Endothelial cell of umbilical vein (primary cell): ENCODE data around the gene NCS1.

ENCODE experiments used
- CTCF ChIP-seq, 2 donors: IDR thresholded peaks; 1 replicate in 1 of 2; 2 replicates in 1 of 2; pipeline ENCODE4 v1.5.1; 2011; ENCODE audit warnings: low read length in 2 of 2, mild to moderate bottlenecking in 2 of 2, moderate library complexity in 2 of 2, control low read depth in 1 of 2, inconsistent platforms in 1 of 2, low read depth in 1 of 2; ENCODE audit not compliant: insufficient read depth in 1 of 2; ENCODE audit errors: extremely low read depth in 1 of 2
- EZH2 ChIP-seq: IDR thresholded peaks from 2 replicates; pipeline ENCODE4 v1.6.1; 2012; ENCODE audit warnings: borderline replicate concordance, low read depth, mild to moderate bottlenecking, moderate library complexity, low read length, inconsistent platforms; ENCODE audit not compliant: severe bottlenecking
- MAX ChIP-seq: IDR thresholded peaks from 2 replicates; pipeline ENCODE4 v1.6.1; 2011; ENCODE audit not compliant: insufficient read depth, insufficient read length
- MYC ChIP-seq: IDR thresholded peaks from one replicate; pipeline ENCODE4 v1.6.1; 2011; ENCODE audit warnings: mild to moderate bottlenecking, low read depth, low read length
- POLR2A ChIP-seq: IDR thresholded peaks from 2 replicates; pipeline ENCODE4 v1.6.1; 2012; ENCODE audit warnings: low read depth, mild to moderate bottlenecking, control low read depth, low read length
- POLR2AphosphoS5 ChIP-seq: IDR thresholded peaks from 2 replicates; pipeline ENCODE4 v1.6.1; 2012; ENCODE audit warnings: low read depth, mild to moderate bottlenecking, control low read depth, low read length, moderate library complexity; ENCODE audit not compliant: insufficient read depth

- TF ChIP-seq MAX (no peak), CTCF (IDR thresholded peaks at IDR 0.05; ENCODE audit: extremely low read depth in 1 of 2, insufficient read depth in 1 of 2, low read depth in 1 of 2, low read length in 2 of 2) (no peak), MYC (no peak), EZH2 (no peak), POLR2AphosphoS5 (no peak), POLR2A (no peak)
Observed at GRCh38 chr9:130188860-130189481, 16.8 kb downstream of the NCS1 start.
